Putamen (tissue), 1 donor: ENCODE data around the gene HIPK4.
"Not testable (repeated sequence)": the region's sequence is repeated elsewhere in the genome, so short reads cannot be mapped to it uniquely, and the experiment has no call there.

ENCODE experiments used
- DNase-seq: peaks from one replicate; pipeline ENCODE4 v3.0.0-alpha.2; 2016; ENCODE audit warnings: low spot score

Gene HIPK4

GRCh38 chr19:40417643-40417981, 27.6 kb upstream of the HIPK4 start:
- no peak for DNase-seq

GRCh38 chr19:40416918-40417642, 27.1 kb upstream of the HIPK4 start:
- no peak for DNase-seq

DNA sequence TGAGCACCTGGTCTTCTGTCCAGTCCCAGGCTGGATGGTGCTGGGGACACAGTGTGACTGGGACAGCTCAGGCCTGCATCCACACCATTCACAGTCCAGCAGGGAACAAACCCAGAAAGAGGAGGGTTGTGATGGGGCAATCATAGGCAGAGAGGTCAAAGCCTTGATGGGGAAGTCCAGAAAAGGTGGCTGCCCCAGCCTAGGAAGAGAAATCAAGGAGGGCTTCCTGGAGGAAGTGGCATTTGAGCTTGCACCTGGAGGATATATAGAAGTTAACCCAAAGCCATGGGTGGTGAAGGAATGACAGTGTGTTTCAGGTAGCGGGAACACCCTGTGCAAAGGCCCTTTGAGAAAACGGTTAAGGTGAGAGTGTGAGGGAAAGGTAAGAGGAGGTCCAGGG, 25.8 kb upstream of the HIPK4 start:
- DNase-seq: no peak

- no peak for DNase-seq
Measured at GRCh38 chr19:40414542-40415535, 24.9 kb upstream of the HIPK4 start.

GRCh38 chr19:40413291-40413845, 23.4 kb upstream of the HIPK4 start, which contains the start of gene PRX:
Gene PRX, minus strand, starts transcription at chr19:40413378. Its CDS starts 5,446 bp downstream, at chr19:40407932.
- no peak for DNase-seq

DNA sequence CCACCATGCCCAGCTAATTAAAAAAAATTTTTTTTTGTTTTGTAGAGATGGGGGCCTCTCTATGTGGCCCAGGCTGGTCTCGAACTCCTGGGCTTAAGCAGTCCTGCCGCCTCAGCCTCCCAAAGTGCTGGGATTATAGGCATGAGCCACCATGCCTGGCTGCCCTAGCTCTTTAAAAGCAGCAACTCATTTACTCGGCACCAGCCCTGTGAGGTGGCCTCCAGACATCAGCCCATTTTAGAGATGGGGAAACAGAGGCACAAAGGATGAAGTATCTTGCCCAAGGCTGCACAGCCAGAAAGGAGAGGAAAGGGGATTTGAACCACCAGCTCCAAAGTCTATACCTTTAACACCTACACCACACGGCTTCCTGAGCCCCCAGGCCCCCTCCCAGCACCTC, 22.9 kb upstream of the HIPK4 start:
- DNase-seq: no peak

DNA sequence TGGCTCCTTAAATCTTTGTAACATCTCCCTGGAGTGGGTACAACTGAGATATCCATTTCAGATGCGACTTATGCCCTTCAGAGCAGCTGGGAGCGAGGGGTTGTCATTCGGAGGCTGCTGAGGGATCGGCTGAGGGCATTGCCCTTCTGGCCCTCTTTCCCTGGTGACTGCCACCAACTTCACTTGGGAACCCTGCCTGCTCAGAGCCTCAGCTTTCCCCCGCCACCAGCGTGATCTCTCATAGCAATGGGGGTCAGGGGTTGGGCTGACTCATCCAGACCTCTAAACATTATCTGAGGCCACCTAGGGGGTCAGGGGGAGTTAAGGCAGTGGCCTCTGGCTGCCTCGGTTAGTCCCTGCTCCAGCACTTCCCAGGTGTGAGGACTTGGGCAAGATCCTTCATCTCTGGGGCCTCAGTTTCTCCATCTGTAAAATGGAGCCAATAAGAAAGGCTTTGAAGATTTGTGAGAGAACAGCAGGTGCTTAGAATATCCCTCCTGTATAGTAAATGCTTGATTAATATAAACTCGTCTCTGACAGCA, 22.0 kb upstream of the HIPK4 start:
- no peak for DNase-seq

GRCh38 chr19:40411125-40411842, 21.3 kb upstream of the HIPK4 start:
- DNase-seq: no peak

GRCh38 chr19:40410030-40410389, 20.0 kb upstream of the HIPK4 start:
- DNase-seq: no peak

DNA sequence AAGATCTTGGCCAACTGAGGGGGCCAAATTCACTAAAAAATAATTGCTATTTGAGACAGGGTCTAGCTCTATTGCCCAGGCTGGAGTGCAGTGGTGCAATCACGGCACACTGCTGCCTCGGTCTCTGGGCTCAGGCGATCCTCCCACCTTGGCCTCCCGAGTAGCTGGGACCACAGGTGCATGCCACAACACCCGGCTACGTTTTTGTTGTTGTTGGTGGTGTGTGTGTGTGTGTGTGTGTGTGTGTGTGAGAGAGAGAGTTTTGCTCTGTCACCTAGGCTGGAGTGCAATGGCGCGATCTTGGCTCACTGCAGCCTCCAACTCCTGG, 18.6 kb upstream of the HIPK4 start:
- not testable (repeated sequence) for DNase-seq

GRCh38 chr19:40407714-40408597, 18.0 kb upstream of the HIPK4 start:
- no peak for DNase-seq

- no peak for DNase-seq
Measured at GRCh38 chr19:40403262-40403984, 13.4 kb upstream of the HIPK4 start.

GRCh38 chr19:40400559-40400958, 10.6 kb upstream of the HIPK4 start:
- DNase-seq: no peak

GRCh38 chr19:40398417-40399131, 8.6 kb upstream of the HIPK4 start:
- DNase-seq: peak; percentile 34

DNA sequence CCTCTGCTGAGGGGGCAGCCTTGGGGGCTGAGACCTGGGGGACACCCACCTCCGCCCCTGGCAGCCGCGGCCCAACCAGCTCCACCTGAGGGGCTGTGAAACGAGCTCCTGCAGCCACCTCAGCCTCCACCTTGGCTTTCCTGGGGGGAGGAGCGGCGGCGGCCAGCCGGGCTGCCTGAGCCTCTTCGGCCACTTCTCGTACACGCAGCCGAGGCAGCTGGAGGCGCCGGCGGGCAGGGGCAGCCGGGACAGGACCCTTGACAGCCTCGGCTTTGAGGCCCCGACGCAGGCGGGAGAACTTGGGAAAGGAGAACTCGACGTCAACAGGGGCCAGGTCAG, 7.6 kb upstream of the HIPK4 start:
- DNase-seq: no peak

DNA sequence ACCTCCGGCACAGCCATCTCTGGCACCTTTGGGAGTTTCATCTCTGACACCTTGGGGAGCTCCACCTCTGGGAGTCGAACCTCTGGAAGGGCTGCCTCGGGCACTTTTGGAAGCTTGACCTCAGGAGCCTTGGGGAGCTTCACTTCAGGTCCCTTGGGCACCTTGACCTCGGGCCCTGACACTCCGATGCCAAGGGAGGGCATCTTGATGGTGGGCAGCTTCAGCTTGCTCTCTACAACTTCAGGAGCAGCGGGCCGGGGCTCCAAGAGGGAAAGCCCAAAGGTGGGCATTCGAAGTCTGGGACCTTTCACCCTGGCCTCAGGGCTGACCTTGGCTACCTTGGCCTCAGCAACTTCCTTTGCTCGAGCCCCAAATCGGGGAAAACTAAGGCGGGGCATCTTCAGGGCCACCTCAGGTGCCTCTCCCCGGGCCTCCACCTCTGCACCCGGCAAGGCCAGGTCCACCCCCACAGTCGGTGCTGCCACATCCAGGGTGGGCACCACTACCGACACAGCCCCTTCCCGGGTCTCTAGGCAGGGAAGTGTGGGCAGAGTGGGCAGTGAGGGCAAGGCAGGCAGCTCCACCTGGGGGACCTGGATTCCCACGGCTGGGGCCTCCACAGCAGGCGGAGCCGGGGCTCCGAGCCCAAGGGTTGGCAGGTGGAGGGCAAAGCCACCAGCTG, 7.0 kb upstream of the HIPK4 start:
- no peak for DNase-seq

DNA sequence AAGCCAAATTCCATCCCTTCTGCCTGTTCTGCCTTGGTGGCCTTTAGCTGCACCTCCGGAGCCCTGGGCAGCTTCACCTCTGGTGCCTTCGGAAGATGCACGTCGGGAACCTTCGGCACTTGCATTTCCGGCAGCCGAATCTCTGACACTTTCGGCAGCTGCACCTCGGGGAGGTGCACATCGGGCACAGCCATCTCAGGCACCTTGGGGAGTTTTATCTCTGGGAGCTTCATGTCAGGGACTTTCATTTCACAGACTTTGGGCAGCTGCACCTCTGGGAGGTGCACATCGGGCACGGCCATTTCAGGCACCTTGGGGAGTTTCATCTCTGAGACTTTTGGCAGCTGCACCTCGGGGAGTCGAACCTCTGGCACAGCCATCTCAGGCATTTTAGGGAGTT, 6.0 kb upstream of the HIPK4 start:
- no peak for DNase-seq

DNA sequence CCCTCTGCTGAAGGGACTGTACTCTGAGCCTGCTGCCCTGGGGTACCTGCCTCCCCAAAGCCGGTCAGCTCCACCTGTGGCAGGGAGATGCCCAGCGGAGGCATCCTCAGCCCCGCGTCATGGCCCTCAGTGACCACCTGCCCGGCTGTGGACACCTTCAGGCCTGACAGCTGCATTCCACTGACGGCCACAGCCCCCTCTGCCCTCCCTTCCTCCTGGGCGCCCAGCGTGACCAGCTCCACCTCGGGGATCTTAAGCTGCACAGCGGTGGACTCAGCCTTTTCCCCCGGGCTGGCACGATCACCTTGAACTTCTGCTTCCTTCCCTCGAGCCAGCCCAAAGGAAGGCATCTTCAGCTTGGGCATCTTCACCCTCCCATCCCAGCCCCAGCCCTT, 4.8 kb upstream of the HIPK4 start:
- no peak for DNase-seq
